Prostate gland (tissue), 2 donors: ENCODE data around the gene TBC1D22A.

Experiments
- CTCF ChIP-seq, 4 experiments: fragments of 200-600 bp in 2 of 4; fragments of 450-650 bp in 2 of 4; sonication (generic) in 2 of 4; IDR thresholded peaks; 1 replicate in 3 of 4; 2 replicates in 1 of 4; pipeline ENCODE4 v1.5.1; 2016 to 2019; ENCODE audit warnings: antibody characterized with exemption in 4 of 4, mild to moderate bottlenecking in 2 of 4, moderate library complexity in 2 of 4
- POLR2A ChIP-seq: fragments of 450-650 bp; IDR thresholded peaks from one replicate; pipeline ENCODE4 v1.6.1; 2016; ENCODE audit warnings: antibody characterized with exemption, mild to moderate bottlenecking
- POLR2AphosphoS5 ChIP-seq: sonication (generic); formaldehyde crosslinking; IDR thresholded peaks from one replicate; pipeline ENCODE4 v1.6.1; 2017; ENCODE audit warnings: antibody characterized with exemption

- TF ChIP-seq CTCF (IDR thresholded peaks at IDR 0.05) (no peak), POLR2A (no peak), POLR2AphosphoS5 (no peak)
These were observed 259.6 kb downstream of the TBC1D22A start for GRCh38 chr22:47022075-47022473.
